ENCODE measurements around the gene DDA1.
"Not testable (repeated sequence)": the region's sequence is repeated elsewhere in the genome, so short reads cannot be mapped to it uniquely, and the experiment has no call there.

DDA1 gene

GRCh38 chr19:17274892-17275291 lies 34.5 kb upstream of the DDA1 start:
- peaks cover 26 to 67% of the 10 kb centered on the region in 2 donors for H3K36me3 ChIP-seq (ENCODE audit: control insufficient read depth in 1 of 2, insufficient read depth in 2 of 2, low read length in 2 of 2)
- not testable (repeated sequence) for H3K27ac ChIP-seq (ENCODE audit: low read length); H3K4me3 ChIP-seq (ENCODE audit: low read depth in 1 of 2, low read length in 2 of 2); H3K4me1 ChIP-seq (ENCODE audit: control insufficient read depth in 1 of 2, insufficient read depth in 2 of 2, low read length in 2 of 2); H3K27me3 ChIP-seq (ENCODE audit: low read depth, low read length); H3K9me3 ChIP-seq (ENCODE audit: control insufficient read depth in 1 of 2, low read length in 2 of 2)

GRCh38 chr19:17275441-17276175 lies 33.8 kb upstream of the DDA1 start:
- Histone ChIP-seq H3K4me3 (ENCODE audit: low read depth in 1 of 2, low read length in 2 of 2) (no peak overlapping the region), H3K9me3 (ENCODE audit: control insufficient read depth in 1 of 2, low read length in 2 of 2) (no peaks in the 10 kb centered on the region), H3K27ac (ENCODE audit: low read length) (no peak overlapping the region), H3K36me3 (ENCODE audit: control insufficient read depth in 1 of 2, insufficient read depth in 2 of 2, low read length in 2 of 2) (peaks cover 26 to 63% of the 10 kb centered on the region in 2 donors), H3K27me3 (ENCODE audit: low read depth, low read length) (no peaks in the 10 kb centered on the region), H3K4me1 (ENCODE audit: control insufficient read depth in 1 of 2, insufficient read depth in 2 of 2, low read length in 2 of 2) (no peaks in the 10 kb centered on the region)

- Histone ChIP-seq H3K4me1 (ENCODE audit: control insufficient read depth in 1 of 2, insufficient read depth in 2 of 2, low read length in 2 of 2) (peaks cover 0 to 15% of the 10 kb centered on the region in 2 donors), H3K27ac (ENCODE audit: low read length) (no peak overlapping the region), H3K9me3 (ENCODE audit: control insufficient read depth in 1 of 2, low read length in 2 of 2) (no peaks in the 10 kb centered on the region), H3K36me3 (ENCODE audit: control insufficient read depth in 1 of 2, insufficient read depth in 2 of 2, low read length in 2 of 2) (peaks cover 14 to 40% of the 10 kb centered on the region in 2 donors), H3K4me3 (ENCODE audit: low read depth in 1 of 2, low read length in 2 of 2) (no peak overlapping the region), H3K27me3 (ENCODE audit: low read depth, low read length) (no peaks in the 10 kb centered on the region)
These were observed 29.9 kb upstream of the DDA1 start for GRCh38 chr19:17279436-17279835.

- Histone ChIP-seq H3K36me3 (ENCODE audit: control insufficient read depth in 1 of 2, insufficient read depth in 2 of 2, low read length in 2 of 2) (peaks cover 8 to 21% of the 10 kb centered on the region in 2 donors), H3K27me3 (ENCODE audit: low read depth, low read length) (no peaks in the 10 kb centered on the region), H3K27ac (ENCODE audit: low read length) (no peak within 1 kb of the TSS), H3K4me3 (ENCODE audit: low read depth in 1 of 2, low read length in 2 of 2) (peak within 1 kb of the TSS; percentile 42 to 63), H3K9me3 (ENCODE audit: control insufficient read depth in 1 of 2, low read length in 2 of 2) (no peaks in the 10 kb centered on the region), H3K4me1 (ENCODE audit: control insufficient read depth in 1 of 2, insufficient read depth in 2 of 2, low read length in 2 of 2) (peaks cover 0 to 15% of the 10 kb centered on the region in 2 donors)
These were observed 27.7 kb upstream of the DDA1 start, which contains the start of gene ANKLE1 for GRCh38 chr19:17281391-17282304. Gene ANKLE1, plus strand, starts transcription at chr19:17281901. Its CDS starts 20 bp downstream, at chr19:17281921.

- H3K27ac ChIP-seq (ENCODE audit: low read length), result no peak overlapping the region
- peaks cover 0 to 15% of the 10 kb centered on the region in 2 donors for H3K4me1 ChIP-seq (ENCODE audit: control insufficient read depth in 1 of 2, insufficient read depth in 2 of 2, low read length in 2 of 2)
- H3K36me3 ChIP-seq (ENCODE audit: control insufficient read depth in 1 of 2, insufficient read depth in 2 of 2, low read length in 2 of 2), result peaks cover 5 to 12% of the 10 kb centered on the region in 2 donors
- peak overlapping the region; percentile 42 to 63 for H3K4me3 ChIP-seq (ENCODE audit: low read depth in 1 of 2, low read length in 2 of 2)
- no peaks in the 10 kb centered on the region for H3K27me3 ChIP-seq (ENCODE audit: low read depth, low read length)
- no peaks in the 10 kb centered on the region for H3K9me3 ChIP-seq (ENCODE audit: control insufficient read depth in 1 of 2, low read length in 2 of 2)
These were observed 26.8 kb upstream of the DDA1 start for GRCh38 chr19:17282488-17283125.

GRCh38 chr19:17283504-17283996 lies 25.8 kb upstream of the DDA1 start:
- H3K36me3 ChIP-seq (ENCODE audit: control insufficient read depth in 1 of 2, insufficient read depth in 2 of 2, low read length in 2 of 2), result peaks cover 5 to 12% of the 10 kb centered on the region in 2 donors
- H3K27ac ChIP-seq (ENCODE audit: low read length), result no peak overlapping the region
- H3K9me3 ChIP-seq (ENCODE audit: control insufficient read depth in 1 of 2, low read length in 2 of 2), result no peaks in the 10 kb centered on the region
- no peaks in the 10 kb centered on the region for H3K27me3 ChIP-seq (ENCODE audit: low read depth, low read length)
- H3K4me1 ChIP-seq (ENCODE audit: control insufficient read depth in 1 of 2, insufficient read depth in 2 of 2, low read length in 2 of 2), result peaks cover 0 to 15% of the 10 kb centered on the region in 2 donors
- no peak overlapping the region for H3K4me3 ChIP-seq (ENCODE audit: low read depth in 1 of 2, low read length in 2 of 2)

GRCh38 chr19:17285415-17286135 lies 23.8 kb upstream of the DDA1 start:
- Histone ChIP-seq H3K9me3 (ENCODE audit: control insufficient read depth in 1 of 2, low read length in 2 of 2) (no peaks in the 10 kb centered on the region), H3K4me1 (ENCODE audit: control insufficient read depth in 1 of 2, insufficient read depth in 2 of 2, low read length in 2 of 2) (peaks cover 0 to 18% of the 10 kb centered on the region in 2 donors), H3K4me3 (ENCODE audit: low read depth in 1 of 2, low read length in 2 of 2) (no peak overlapping the region), H3K27me3 (ENCODE audit: low read depth, low read length) (no peaks in the 10 kb centered on the region), H3K36me3 (ENCODE audit: control insufficient read depth in 1 of 2, insufficient read depth in 2 of 2, low read length in 2 of 2) (no peaks in the 10 kb centered on the region), H3K27ac (ENCODE audit: low read length) (no peak overlapping the region)

GRCh38 chr19:17286263-17286662 lies 23.1 kb upstream of the DDA1 start:
- Histone ChIP-seq H3K9me3 (ENCODE audit: control insufficient read depth in 1 of 2, low read length in 2 of 2) (no peaks in the 10 kb centered on the region), H3K36me3 (ENCODE audit: control insufficient read depth in 1 of 2, insufficient read depth in 2 of 2, low read length in 2 of 2) (no peaks in the 10 kb centered on the region), H3K4me1 (ENCODE audit: control insufficient read depth in 1 of 2, insufficient read depth in 2 of 2, low read length in 2 of 2) (peaks cover 0 to 18% of the 10 kb centered on the region in 2 donors), H3K27me3 (ENCODE audit: low read depth, low read length) (no peaks in the 10 kb centered on the region), H3K27ac (ENCODE audit: low read length) (no peak overlapping the region), H3K4me3 (ENCODE audit: low read depth in 1 of 2, low read length in 2 of 2) (no peak overlapping the region)

GRCh38 chr19:17286752-17287151 lies 22.6 kb upstream of the DDA1 start:
- Histone ChIP-seq H3K4me1 (ENCODE audit: control insufficient read depth in 1 of 2, insufficient read depth in 2 of 2, low read length in 2 of 2) (peaks cover 0 to 13% of the 10 kb centered on the region in 2 donors), H3K36me3 (ENCODE audit: control insufficient read depth in 1 of 2, insufficient read depth in 2 of 2, low read length in 2 of 2) (no peaks in the 10 kb centered on the region), H3K27me3 (ENCODE audit: low read depth, low read length) (no peaks in the 10 kb centered on the region), H3K27ac (ENCODE audit: low read length) (no peak overlapping the region), H3K4me3 (ENCODE audit: low read depth in 1 of 2, low read length in 2 of 2) (no peak overlapping the region), H3K9me3 (ENCODE audit: control insufficient read depth in 1 of 2, low read length in 2 of 2) (no peaks in the 10 kb centered on the region)

GRCh38 chr19:17289489-17289888 lies 19.9 kb upstream of the DDA1 start:
- H3K4me1 ChIP-seq (ENCODE audit: control insufficient read depth in 1 of 2, insufficient read depth in 2 of 2, low read length in 2 of 2), result peaks cover 0 to 10% of the 10 kb centered on the region in 2 donors
- H3K9me3 ChIP-seq (ENCODE audit: control insufficient read depth in 1 of 2, low read length in 2 of 2), result no peaks in the 10 kb centered on the region
- H3K27ac ChIP-seq (ENCODE audit: low read length), result no peak overlapping the region
- H3K27me3 ChIP-seq (ENCODE audit: low read depth, low read length), result no peaks in the 10 kb centered on the region
- no peak overlapping the region for H3K4me3 ChIP-seq (ENCODE audit: low read depth in 1 of 2, low read length in 2 of 2)
- peaks cover 0 to 6% of the 10 kb centered on the region in 2 donors for H3K36me3 ChIP-seq (ENCODE audit: control insufficient read depth in 1 of 2, insufficient read depth in 2 of 2, low read length in 2 of 2)
